Glomerular visceral epithelial cell (primary cell): ENCODE results near the gene ZMPSTE24.
A peak's percentile ranks its signal among the peaks of the same experiment; 100 is the strongest.

Experiments
- DNase-seq: peaks from one replicate; pipeline ENCODE4 v3.0.0-alpha.2; 2016; ENCODE audit errors: extremely low spot score

Gene ZMPSTE24

GRCh38 chr1:40264354-40264781 is 6.3 kb downstream of the ZMPSTE24 start:
- no peak for DNase-seq

DNA sequence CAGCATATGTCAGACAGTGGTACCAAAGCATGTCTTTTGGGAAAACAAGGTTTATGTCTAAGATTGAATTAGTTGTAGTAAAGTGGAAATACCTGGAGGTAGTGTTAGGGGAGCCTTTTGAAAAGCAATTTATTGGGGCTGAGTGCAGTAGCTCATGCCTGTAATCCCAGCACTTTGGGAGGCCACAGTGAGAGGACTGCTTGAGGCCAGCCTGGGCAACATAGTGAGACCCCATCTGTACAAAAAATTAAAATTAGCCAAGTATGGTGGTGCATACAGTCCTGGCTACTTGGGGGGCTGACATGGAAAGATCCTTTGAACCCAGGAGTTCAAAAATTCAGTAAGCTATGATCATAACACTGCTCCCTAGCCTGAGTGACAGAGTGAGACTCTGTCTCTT is 7.3 kb downstream of the ZMPSTE24 start:
- no peak for DNase-seq

DNA sequence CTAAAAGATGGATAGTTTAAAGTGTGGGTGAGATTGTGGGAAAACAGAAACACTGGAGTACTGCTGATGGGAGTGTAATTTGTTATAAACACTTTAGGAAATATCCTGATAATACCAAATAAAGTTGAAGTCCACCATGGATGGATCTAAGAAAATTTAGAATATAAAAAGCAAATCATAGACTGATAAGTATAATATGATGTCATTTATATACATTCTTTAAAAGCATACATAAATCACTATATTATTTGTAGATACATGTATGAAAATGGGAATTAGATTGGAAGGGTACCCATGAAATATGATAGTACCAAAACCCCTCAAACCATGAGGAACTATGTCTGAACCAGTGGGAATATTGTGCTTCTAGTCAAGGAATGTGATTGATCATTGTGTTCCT is 7.9 kb downstream of the ZMPSTE24 start:
- DNase-seq: no peak

DNA sequence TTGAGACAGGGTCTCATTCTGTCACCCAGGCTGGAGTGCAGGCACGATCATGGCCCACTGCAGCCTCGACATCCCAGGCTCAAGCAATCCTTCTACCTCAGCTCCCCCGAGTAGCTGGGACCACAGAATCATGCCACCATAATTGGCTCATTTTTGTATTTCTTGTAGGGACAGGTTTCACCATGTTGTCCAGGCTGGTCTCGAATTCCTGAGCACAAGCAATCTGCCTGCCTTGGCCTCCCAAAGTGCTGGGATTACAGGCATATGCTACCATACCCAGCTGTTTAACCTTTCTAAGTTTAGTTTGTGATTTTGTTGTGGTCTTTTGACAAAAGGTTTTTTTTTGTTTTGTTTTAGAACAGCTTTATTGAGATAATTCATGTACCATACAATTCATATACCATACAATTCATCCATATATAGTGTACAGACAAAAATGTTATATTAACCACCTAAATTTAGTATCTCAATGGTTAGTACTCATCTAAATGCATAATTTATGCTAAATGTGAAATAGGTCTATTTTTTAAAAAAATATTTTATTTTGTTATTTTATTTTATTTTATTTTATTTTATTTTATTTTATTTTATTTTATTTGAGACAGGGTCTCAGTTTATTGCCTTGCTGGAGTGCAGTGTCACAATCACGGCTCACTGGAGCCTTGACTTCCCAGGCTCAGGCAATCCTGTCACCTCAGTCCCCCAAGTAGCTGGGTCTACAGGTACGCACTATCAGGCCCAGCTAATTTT is 8.9 kb downstream of the ZMPSTE24 start:
- no peak for DNase-seq

GRCh38 chr1:40267767-40268187 is 9.7 kb downstream of the ZMPSTE24 start:
- peak; percentile 91 for DNase-seq

DNA sequence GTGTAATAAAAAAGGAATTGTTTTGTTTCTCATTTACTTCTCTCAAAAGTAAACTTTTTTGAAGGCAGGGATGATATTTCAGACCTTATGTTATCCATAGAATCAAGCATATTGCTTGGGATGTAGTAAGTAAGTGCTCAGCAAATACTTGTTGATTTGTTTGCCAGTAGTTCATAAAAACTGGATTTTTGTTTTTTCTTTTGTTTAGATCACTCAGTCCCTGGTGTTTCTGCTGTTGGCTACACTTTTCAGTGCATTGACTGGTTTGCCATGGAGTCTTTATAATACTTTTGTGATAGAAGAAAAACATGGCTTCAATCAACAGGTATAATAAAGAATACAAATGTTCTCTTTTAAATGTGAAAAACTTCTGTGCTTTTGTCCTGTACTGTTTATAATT is 10.2 kb downstream of the ZMPSTE24 start:
- DNase-seq: no peak

GRCh38 chr1:40270152-40270834 is 12.3 kb downstream of the ZMPSTE24 start:
- DNase-seq: peak; percentile 40

DNA sequence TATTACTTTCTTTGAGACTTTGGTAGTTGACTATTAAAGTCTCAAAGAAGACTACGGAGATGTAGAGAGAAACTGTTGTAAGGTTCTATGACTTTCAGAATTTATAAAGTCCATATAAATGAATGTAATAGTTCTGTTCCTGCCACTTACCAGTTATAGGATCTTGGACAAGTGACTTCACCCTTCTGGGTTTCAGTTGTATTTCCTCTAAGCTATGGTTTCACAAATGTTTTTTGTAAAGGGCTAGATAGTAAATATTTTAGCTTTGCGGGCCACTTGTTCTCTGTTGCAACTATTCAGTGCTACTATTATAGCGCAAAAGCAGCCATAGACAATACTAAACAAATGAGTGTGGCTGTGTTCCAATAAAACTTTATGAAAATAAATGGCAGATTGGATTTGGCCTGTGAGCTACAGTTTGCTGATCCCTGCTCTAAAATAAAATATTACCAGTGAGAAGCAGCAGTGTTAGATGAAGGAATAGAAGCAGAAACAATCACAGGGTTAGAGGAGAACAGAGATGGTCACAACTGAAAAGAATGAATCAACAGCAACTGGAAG is 14.7 kb downstream of the ZMPSTE24 start:
- DNase-seq: no peak

- no peak for DNase-seq
These were observed 15.6 kb downstream of the ZMPSTE24 start for GRCh38 chr1:40273547-40274166.

DNA sequence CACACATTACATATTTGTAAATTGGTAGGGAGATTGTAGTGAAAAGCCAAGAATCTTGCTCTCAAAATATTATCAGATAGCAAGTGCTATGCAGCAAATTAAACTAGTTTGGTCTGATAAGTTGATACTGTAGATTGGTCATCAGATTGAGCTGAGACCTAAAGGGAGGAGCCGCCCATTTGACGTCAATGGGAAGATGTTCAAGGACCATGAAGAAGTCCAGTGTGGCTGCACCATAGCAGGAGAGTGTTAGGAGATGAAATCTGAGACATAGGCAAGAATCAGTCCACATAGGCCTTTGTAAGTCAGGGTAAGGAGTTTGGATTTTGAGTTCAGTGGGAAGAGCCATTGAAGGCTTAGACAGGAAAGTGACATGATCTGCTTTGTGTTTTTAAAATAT is 16.3 kb downstream of the ZMPSTE24 start:
- DNase-seq: no peak

GRCh38 chr1:40276122-40276521 is 18.1 kb downstream of the ZMPSTE24 start:
- no peak for DNase-seq

GRCh38 chr1:40281853-40282252 is 23.8 kb downstream of the ZMPSTE24 start:
- no peak for DNase-seq

GRCh38 chr1:40291293-40291692 is 33.3 kb downstream of the ZMPSTE24 start:
- DNase-seq: no peak

DNA sequence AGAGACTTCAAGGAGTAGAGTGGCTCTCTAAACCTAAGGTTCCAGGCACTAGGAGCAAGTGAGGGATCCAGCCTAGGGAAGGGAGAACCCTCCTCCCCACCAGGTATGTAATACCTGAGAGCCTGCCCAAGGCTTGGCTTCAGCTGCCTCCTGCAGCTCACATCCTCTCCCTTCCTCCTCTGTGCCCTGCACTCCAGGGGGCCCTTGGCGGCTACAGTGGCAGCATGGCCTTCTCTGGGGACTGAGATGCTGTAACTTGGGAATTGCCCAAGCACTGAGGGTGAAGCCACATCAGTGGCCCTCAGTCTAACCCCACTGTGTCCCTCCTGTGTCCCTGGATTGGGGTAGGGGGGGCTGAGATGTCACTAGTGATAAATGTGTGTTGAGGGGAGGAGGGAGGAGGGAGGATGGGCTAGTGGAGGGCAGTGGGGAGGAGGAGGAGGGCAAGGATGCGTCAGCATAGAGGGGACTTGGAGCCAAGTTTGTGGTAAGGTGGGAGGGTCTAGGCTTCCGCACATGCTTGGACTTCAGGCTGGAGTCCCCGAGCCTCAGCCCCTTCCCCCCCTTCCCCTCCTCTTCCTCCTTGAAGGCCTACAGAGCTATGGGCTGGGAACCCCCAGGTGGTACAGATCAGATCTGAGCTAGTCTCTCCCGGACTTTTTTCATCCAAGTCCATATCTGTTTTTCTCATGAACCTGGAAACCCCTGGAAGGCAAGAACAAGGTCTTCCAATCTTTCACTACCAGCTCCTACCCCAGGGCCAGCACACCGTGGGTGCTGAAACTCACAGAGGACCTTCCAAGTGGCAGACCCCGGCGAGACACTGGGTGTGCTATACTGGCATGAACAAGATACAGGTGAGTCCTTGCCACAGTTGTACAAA is 41.6 kb downstream of the ZMPSTE24 start:
- DNase-seq: peak; percentile 61

DNA sequence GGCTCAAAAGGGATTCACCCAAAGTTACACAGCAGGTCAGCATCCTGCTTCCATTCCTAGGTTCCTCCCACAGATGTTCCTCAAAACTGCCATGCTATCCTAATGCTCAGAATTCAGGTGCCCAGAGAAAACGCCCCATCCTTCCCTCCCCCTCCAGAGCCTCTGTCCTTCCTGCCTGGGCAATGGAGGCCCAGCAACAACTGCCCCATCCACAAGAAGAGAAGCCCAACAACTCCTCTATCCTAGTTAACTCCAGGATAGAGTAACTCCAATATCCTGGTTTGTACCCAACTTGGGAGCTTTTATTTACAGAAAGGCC is 42.2 kb downstream of the ZMPSTE24 start:
- DNase-seq: no peak

GRCh38 chr1:40300651-40301050 is 42.6 kb downstream of the ZMPSTE24 start:
- no peak for DNase-seq

GRCh38 chr1:40301066-40301465 is 43.0 kb downstream of the ZMPSTE24 start:
- DNase-seq: no peak

DNA sequence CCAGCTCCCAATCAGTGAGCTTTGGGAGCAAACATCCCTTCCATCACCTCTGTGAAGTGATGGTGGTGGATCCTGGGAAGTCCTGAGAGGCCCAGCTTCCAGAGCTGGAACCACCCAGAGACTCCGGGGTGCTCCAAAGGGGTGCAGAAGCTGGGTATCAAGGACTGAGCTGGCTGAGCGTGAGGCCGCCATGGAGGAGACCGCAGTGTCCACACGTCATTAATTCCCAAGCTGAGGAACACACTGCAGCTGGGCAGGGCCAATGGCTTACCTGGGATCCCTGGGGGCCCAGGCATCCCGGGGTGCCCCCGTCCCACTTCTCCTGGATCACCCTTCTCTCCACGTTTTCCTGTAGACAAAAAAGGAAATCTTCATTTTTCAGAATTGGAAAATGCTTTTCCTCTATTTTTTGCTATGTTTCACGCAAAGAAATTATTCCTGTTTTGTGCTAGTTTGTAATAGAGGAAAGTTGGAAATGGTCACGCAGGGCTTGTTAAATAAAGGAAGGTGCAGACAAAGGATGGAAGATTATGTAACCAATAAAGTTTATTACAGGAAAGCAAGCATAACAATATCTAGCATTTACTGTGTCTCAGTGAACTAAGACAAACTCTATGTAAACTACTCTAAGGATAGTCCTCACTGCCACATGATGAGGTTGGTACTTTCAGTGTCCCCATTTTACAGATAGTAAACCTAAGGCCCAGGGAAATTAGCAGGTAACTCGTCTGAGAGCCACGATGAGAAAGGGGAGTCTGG is 43.7 kb downstream of the ZMPSTE24 start:
- DNase-seq: no peak

DNA sequence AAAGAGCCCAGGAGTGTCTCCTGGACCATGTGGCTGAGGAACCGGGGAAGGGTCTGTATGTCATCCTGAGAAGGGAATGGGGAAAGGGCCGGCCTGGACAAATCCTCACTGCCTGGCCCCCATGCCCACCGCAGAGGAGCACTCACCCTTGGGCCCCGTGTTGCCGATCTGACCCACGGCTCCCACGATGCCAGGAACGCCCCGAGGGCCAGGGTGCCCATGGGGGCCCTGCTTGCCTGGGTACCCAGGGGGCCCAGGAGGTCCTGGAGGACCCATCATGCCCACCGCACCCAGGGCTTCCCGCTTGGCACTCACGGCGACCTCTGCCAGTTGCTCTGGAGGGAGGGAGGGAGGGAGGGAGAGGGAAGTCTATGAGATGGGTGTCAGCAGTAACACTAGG is 44.4 kb downstream of the ZMPSTE24 start:
- DNase-seq: no peak

DNA sequence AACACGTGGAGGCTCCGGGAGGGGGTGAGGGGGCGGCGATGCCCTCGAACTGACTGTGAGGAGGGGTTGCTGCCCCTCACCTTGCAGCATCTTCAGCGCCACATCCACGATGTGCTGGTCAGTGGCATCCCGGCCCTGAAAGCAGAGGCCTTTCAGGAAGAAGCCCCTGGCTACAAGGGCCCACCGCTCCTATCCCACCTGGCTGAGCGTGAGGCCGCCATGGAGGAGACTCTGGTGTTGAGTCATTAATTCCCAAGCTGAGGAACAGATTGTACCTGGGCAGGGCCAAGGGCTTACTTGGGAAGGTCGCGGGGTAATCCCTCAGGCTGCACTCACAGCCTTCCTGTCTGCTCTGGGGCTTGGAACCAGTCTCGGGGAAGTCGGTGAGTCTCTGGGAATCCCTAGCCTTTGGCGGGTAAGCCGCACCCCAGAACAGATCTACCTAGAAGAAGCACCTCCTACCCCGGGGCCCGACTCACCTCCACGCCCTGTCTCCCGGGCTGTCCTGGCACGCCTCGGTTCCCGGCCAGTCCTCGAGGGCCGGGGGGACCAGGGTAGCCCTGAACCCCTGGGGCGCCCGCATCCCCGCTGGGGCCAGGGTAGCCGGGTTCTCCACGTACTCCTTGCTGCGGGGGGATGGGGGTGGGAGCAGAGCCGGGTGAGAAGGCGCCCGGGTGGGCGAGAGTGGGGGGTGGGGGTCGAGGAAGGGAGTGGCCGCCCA is 45.2 kb downstream of the ZMPSTE24 start:
- DNase-seq: no peak
